DMS153 (cell line): Measurements from ENCODE around the gene OPA1.

Experiments
- DNase-seq: peaks from one replicate; lab custom pipeline; 2025; lab: John Stamatoyannopoulos, UW

Gene OPA1

DNA sequence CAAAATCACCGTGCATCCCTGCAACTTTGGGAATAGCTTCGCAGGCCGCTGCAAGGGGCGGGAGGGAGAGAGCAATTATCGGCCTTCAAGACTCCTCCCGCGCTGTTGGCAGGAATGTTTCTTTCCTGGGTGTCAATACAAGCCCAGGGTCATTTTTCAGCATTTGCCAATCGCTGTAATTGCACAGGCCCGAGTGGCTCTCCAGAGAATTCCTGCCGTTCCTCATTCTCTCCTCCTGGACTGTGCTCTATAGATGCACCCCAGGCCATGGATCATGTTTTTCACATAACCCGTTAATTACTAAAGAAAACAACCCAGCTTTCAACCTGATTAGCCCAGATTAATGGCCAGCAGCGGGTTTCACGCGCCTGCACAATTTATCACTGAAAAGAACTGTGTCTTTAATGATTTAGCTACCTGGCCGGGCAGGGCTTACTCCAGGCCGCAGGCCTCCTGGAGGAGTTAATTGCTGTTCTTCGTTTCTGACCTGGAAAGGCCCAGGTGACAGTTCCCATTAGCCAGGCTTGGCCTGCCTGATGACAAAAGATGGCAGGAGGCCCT is 144.3 kb downstream of the OPA1 start:
- DNase-seq, result no peak

DNA sequence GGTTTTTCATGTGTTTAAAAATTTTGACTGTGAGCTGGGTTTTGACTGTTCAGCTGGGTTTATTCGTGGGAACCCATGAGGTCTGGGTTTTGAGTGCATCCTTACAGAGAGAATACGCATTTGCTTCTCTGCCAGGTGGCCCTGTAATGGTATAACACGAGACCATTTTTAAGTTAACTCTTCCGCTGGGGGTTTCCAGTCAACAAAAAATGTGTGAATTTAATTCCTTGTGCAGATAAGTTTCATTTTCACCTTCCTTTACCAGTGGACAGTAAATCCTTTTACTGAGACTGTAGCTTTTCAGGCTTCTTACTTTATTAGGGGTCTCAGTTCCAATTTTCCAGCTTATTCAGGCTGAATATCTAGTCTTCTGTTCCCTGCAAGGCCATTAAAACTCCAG is 149.6 kb downstream of the OPA1 start:
- DNase-seq, result no peak

DNA sequence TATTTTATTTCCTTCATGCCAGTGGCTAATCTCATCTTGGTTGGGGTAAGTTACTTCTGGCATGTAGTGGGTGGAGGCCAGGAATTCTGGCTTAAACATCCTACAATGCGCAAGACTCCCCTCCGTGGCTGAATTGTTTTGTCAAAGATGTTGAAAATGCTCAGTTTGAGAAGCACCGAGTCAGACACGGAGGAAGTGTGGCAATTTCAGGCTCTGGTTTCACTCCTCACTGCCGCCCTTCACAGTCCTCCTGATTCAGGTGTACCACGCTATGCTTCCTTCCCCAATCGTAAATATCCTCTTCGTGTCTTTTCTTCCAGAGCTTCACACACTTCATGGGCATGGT is 150.7 kb downstream of the OPA1 start:
- DNase-seq, result no peak

- DNase-seq, result peak; percentile 98
Measured at GRCh38 chr3:193744048-193744821, 151.2 kb downstream of the OPA1 start.

DNA sequence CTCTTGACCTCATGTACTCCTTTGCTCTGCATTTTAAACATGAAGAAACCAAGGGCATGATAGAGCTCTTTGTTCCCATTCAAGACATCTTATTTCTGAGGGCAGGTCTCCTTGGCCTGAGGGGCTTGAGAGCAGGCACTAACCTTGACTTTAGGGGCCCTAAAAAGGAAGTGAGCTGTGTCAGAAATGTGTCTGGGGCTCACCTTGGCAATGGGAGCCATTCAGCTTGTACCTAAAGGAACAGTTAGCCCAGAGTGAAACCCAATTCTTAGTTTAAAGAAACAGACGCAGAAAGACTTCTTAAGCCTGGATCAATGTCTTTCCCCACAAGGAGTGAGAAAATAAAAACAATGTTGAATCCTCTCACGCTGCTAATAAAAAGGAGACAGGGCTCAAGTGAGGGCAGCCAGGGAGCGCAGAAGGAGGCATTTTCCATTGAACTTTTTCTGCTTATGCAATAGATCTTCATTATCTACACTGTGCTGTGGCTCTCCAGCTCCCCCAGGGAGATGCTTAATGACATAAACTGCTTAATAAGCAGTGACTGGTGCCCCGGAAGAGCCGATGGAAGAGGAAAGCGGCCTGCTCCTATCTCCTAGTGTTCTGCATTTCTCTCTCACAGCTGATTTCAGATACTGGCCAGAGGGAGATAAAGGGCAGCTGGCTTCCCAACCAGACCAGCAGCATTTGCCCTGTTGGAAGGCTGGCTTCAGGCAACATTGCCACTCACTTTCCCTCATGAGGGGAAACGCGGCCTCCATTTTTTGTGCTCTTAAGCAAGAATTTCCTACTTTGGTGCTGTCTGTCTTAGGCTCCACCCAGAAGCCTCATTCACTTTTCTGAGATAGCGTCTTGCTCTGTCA is 152.0 kb downstream of the OPA1 start:
- DNase-seq, result peak; percentile 85

- DNase-seq, result no peak
Measured at GRCh38 chr3:193746832-193747231, 153.8 kb downstream of the OPA1 start.
